Measurements from ENCODE around the gene CCDC85B.

GRCh38 chr11:65847746-65848145 is 42.7 kb upstream of the CCDC85B start:
- TF ChIP-seq CTCF (IDR thresholded peaks at IDR 0.05), result no peak
- TF ChIP-seq REST (IDR thresholded peaks at IDR 0.05; ENCODE audit: low read depth, low read length), result no peak
- TF ChIP-seq RAD21 (IDR thresholded peaks at IDR 0.05; ENCODE audit: low read length), result no peak
- no peak for TF ChIP-seq FOSL2 (IDR thresholded peaks at IDR 0.05; ENCODE audit: borderline replicate concordance, low read depth)
- no peak for TF ChIP-seq RFX5 (IDR thresholded peaks at IDR 0.05; ENCODE audit: low read length)
- no peak for TF ChIP-seq POLR2AphosphoS5 (IDR thresholded peaks at IDR 0.05; ENCODE audit: low read depth, low read length)
- no peak for TF ChIP-seq ELF1 (IDR thresholded peaks at IDR 0.05)
- TF ChIP-seq USF1 (IDR thresholded peaks at IDR 0.05; ENCODE audit: borderline replicate concordance, low read depth), result no peak
- TF ChIP-seq EP300 (IDR thresholded peaks at IDR 0.05; ENCODE audit: borderline replicate concordance in 1 of 2, low read depth in 1 of 2, low read length in 1 of 2), result no peak
- TF ChIP-seq TEAD4 (IDR thresholded peaks at IDR 0.05; ENCODE audit: borderline replicate concordance, insufficient read depth), result no peak
- no peak for TF ChIP-seq IRF3 (IDR thresholded peaks at IDR 0.05; ENCODE audit: low read depth, low read length)
- TF ChIP-seq MXI1 (IDR thresholded peaks at IDR 0.05; ENCODE audit: low read depth, low read length), result no peak
- no peak for TF ChIP-seq NRF1 (IDR thresholded peaks at IDR 0.05; ENCODE audit: low read depth, low read length)
- TF ChIP-seq EZH2phosphoT487 (IDR thresholded peaks at IDR 0.05; ENCODE audit: borderline replicate concordance, low read depth), result no peak

Data from SK-N-SH (cell line).